ENCODE results near the gene SLC25A45. TPM values are rescaled to one million over a fixed set of nuclear protein-coding genes. Genes with fewer than 3 reads are reported as not detected.

The SLC25A45 gene
- total and polyA plus RNA-seq, 9 donors, result 2.7 to 8.7 (median 3.4) TPM

DNA sequence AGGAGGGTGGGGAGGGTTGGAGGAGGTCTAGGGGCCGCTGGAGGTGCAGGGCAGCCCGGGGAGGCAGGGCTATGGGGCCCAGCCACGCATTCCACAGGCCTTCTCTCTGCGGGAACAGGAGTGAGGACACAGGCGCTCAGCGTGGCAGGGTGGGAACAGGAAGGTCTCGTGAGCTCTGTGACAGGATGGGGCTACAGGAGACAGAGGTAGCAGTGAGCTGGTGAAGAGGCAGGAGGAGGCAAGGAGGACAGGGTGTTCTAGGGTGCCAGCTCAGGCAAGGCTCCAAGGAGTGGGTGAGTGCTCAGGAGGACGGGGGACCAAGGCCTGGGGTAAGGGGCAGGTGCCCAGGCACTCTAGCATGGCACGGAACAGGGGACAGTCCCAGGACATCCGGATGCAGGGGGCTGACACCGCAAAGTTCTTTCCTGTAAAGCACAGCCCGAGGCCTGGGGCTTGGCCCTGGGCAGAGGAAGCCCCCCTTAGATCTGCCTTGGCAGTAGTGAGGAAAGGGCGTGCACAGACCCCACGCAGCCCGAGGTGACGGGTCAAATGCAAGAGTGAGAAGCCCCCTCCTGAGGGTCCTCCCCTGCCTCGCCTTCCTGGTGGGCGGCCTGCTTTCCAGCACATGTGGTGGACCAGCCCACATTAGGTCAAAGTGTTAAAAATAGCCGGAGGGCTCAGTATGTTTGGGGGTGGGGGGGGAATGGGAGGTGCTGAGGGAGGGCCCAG is 35.4 kb upstream of the SLC25A45 start:
- Histone ChIP-seq H3K4me3 (peak overlapping the region; percentile 86), H3K9me3 (no peaks in the 10 kb centered on the region), H3K27ac (peak overlapping the region; percentile 96 to 97), H3K36me3 (no peaks in the 10 kb centered on the region), H3K4me1 (ENCODE audit: insufficient read depth) (peaks cover 23% of the 10 kb centered on the region), H3K27me3 (no peaks in the 10 kb centered on the region)
- intact Hi-C loops (cut with DNase I), result loop anchor here (2.0 to 5.0 kb wide), 3 partner anchors 36 to 93 kb away; partner anchors contain the start of gene SLC25A45 (in 2 of the 4)
- TF ChIP-seq CTCF (IDR thresholded peaks at IDR 0.05) (no peak), POLR2A (IDR thresholded peaks at IDR 0.05) (no peak), EP300 (IDR thresholded peaks at IDR 0.05) (no peak)
- 12 to 16% (median 13%) methylated on average over 18 to 19 of the region's 19 CpGs for WGBS, 3 donors
- peak; percentile 67 to 76 (median 73) for DNase-seq

- intact Hi-C loops (cut with DNase I), result loop anchor here (2.0 to 5.0 kb wide), 3 partner anchors 35 to 94 kb away; partner anchors contain the start of gene SLC25A45 (in 2 of the 4)
- peak overlapping the region; percentile 86 for H3K4me3 ChIP-seq
- 18 to 19% (median 18%) methylated on average over 14 of the region's 14 CpGs for WGBS, 3 donors
- H3K27me3 ChIP-seq, result no peaks in the 10 kb centered on the region
- no peaks in the 10 kb centered on the region for H3K9me3 ChIP-seq
- TF ChIP-seq EP300 (IDR thresholded peaks at IDR 0.05) (no peak), CTCF (IDR thresholded peaks at IDR 0.05) (no peak), POLR2A (IDR thresholded peaks at IDR 0.05) (no peak)
- peak in 4 of 5 donors; percentile 65 to 71 (median 66) for DNase-seq
- H3K4me1 ChIP-seq (ENCODE audit: insufficient read depth), result peaks cover 23% of the 10 kb centered on the region
- H3K27ac ChIP-seq, result peak overlapping the region; percentile 96 to 97
- no peaks in the 10 kb centered on the region for H3K36me3 ChIP-seq
Observed at GRCh38 chr11:65416841-65417701, 34.6 kb upstream of the SLC25A45 start.

DNA sequence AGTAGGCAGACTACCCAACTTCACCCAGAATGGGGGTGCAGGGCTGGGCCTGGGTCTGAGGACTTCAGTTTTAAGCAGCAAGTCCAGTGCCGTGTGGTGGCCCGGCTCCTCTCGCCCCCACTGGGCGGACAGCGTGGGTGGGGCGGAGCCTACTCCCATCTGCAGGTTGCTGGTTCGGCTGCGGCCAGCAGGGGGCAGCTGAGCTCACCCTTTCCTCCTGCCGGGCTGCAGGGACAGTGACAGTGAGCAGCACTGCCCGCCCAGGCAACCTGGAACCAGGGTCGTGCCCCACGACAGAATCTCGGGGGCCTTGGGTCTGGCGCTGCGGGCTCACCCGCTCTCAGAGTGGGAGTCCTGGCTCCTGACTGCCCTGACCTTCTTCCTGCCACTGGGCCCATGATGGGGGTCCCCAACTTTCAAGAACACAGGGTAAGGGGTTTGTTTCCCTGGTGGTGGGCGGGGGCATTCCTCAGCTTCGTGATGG is 33.9 kb upstream of the SLC25A45 start:
- H3K4me3 ChIP-seq, result peak overlapping the region; percentile 86
- 1 to 2% (median 1%) methylated on average over 18 of the region's 18 CpGs for WGBS, 3 donors
- peak; percentile 94 to 100 (median 100) for TF ChIP-seq CTCF (IDR thresholded peaks at IDR 0.05)
- peak; percentile 19 for TF ChIP-seq POLR2A (IDR thresholded peaks at IDR 0.05)
- TF ChIP-seq EP300 (IDR thresholded peaks at IDR 0.05), result no peak
- H3K4me1 ChIP-seq (ENCODE audit: insufficient read depth), result peaks cover 23% of the 10 kb centered on the region
- intact Hi-C loops (cut with DNase I), result loop anchor here (2.0 to 5.0 kb wide), 3 partner anchors 34 to 94 kb away; partner anchors contain the start of gene SLC25A45 (in 2 of the 4)
- no peaks in the 10 kb centered on the region for H3K27me3 ChIP-seq
- DNase-seq, result peak; percentile 89 to 95 (median 93)
- H3K9me3 ChIP-seq, result no peaks in the 10 kb centered on the region
- H3K36me3 ChIP-seq, result no peaks in the 10 kb centered on the region
- H3K27ac ChIP-seq, result peak overlapping the region; percentile 96 to 97
